ENCODE results near the gene RAD51B.

The RAD51B gene

DNA sequence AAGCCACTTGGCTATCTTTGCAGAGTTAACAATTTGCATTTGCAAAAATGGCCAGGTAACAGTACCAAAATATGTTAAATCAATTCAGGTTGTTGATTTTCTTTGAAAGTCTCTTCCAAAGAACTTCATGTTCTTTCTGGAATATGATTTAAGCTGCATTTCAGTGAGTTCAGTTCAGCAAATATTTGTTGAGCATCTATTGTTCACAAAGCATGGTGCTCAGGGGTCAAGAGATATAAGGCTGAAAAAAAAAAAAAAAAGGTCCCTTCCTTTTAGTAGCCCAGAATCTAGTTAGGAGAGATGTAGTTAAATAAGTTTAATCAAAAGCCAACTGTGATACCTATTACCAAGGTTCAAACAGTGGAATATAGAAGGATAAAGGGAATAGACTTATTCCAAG lies 656.2 kb downstream of the RAD51B start:
- Mint-ChIP-seq H3K27ac (no peak overlapping the region), H3K4me1 (ENCODE audit: low read depth) (peaks cover 6% of the 10 kb centered on the region), H3K36me3 (ENCODE audit: low read depth) (peaks cover 2% of the 10 kb centered on the region), H3K27me3 (ENCODE audit: low read depth) (no peaks in the 10 kb centered on the region), H3K9me3 (no peaks in the 10 kb centered on the region), H3K4me3 (no peak overlapping the region)

DNA sequence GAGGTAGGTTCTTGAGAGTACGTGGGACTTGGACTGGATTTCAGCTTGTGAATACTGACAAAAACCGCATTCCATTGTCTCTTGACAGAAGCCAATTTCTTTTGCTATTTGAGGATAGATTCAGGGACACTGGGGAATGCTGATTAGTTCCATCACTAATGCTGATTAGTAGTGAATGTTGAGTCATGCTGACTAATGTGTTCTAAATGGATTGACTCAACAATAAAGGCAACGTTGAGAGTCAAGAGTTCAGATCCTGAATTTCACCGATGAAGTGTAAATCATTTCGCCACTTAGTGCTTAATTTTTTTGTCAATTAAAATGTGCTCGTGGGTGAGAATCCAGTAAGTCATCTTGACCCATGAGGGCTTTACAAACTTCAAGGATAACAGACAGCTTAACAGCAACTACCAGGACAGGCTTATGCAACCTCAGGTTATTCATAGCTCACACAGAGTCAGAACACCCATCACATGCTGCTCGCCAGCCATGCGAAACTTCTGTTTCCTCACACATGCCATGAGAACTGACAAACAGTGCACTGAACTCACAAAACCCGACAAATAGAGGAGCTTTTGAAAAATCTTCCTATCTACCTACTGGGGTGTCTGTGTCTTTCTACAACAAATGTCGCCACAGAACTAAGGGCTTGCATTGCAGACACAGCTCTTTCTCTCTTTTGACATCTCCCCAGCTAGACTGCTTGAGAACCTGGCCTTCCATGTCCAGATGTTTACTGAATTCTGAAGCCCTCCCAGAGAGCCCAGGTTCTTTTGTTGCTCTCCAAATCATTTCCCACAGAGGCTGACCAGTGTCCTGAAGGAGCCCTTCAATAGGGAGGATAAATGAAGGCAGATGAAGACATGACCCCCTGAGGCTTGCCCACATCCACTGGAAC lies 656.9 kb downstream of the RAD51B start:
- H3K27me3 Mint-ChIP-seq (ENCODE audit: low read depth): no peaks in the 10 kb centered on the region
- peaks cover 10% of the 10 kb centered on the region for H3K4me1 Mint-ChIP-seq (ENCODE audit: low read depth)
- H3K36me3 Mint-ChIP-seq (ENCODE audit: low read depth): peaks cover 4% of the 10 kb centered on the region
- H3K4me3 Mint-ChIP-seq: no peak overlapping the region
- peaks cover 6% of the 10 kb centered on the region for H3K9me3 Mint-ChIP-seq
- H3K27ac Mint-ChIP-seq: no peak overlapping the region

DNA sequence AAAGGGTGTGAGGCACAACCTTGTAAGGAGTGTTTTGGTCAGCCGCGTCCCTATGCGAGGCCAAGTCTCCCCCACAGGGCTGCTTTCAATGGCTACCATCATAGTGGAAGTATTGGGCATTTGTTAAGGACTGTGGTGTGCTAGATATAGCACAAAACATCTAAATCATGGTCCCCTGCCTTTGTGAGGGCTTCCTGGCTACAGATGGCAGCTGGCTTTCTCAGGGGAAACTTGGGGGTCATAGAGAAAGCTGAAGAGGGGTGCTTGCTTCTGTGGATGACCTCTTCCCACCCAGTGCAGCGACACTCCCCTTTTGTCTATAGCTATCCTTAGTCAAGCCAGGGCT lies 657.5 kb downstream of the RAD51B start:
- Mint-ChIP-seq H3K27me3 (ENCODE audit: low read depth) (no peaks in the 10 kb centered on the region), H3K4me1 (ENCODE audit: low read depth) (peaks cover 12% of the 10 kb centered on the region), H3K27ac (no peak overlapping the region), H3K36me3 (ENCODE audit: low read depth) (peaks cover 4% of the 10 kb centered on the region), H3K4me3 (no peak overlapping the region), H3K9me3 (peaks cover 7% of the 10 kb centered on the region)

DNA sequence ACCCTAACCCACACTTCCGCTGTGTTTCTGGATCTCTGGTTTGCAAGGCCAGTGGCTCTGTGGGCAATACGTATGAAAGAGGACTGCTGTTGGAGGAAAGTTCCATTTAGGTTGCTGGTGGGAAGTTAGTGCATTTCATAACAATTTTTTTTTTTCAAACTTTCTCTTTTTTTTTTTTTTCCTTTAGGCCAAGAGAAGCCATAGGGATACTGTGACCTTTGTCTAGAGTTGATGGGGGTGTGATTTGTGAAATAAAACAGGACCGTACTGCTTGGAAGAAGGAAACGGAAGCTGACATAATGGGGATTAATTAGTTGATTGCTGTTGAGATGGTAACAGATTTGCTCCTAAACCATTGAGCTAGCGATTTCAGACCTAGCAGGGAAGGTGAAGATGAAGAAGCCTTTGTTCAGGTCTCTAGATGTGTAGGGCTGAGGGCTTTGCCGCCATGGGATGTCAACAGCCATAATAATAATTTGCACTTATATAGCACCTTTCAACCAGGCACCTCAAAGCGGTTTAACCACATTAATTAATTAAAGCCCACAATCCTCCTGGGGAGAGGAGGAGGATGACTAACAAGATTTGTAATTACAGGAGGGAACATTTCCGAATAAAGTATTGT lies 658.0 kb downstream of the RAD51B start:
- Mint-ChIP-seq H3K4me1 (ENCODE audit: low read depth) (peaks cover 14% of the 10 kb centered on the region), H3K36me3 (ENCODE audit: low read depth) (peaks cover 4% of the 10 kb centered on the region), H3K27me3 (ENCODE audit: low read depth) (no peaks in the 10 kb centered on the region), H3K9me3 (peaks cover 7% of the 10 kb centered on the region), H3K27ac (no peak overlapping the region), H3K4me3 (no peak overlapping the region)

DNA sequence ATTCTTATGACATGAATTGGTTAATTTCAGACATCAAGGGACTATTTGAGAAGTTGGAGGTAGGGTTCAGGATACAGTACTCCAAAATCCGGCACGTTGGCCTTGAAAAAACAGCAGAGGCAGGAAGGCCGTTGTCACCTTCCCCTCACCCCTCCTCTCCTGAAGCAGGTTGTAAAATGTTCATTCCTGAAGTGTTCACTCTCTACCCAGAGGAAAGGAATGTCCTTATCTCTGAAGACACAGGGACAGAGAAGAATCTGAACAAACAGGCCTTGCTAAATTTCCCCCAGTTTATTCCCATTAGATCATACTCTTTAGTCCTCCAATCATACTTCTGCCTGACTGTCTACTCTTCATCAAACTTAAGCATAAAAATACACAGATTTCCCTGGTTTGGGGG lies 659.7 kb downstream of the RAD51B start:
- peaks cover 22% of the 10 kb centered on the region for H3K4me1 Mint-ChIP-seq (ENCODE audit: low read depth)
- peaks cover 4% of the 10 kb centered on the region for H3K36me3 Mint-ChIP-seq (ENCODE audit: low read depth)
- H3K4me3 Mint-ChIP-seq: no peak overlapping the region
- peaks cover 7% of the 10 kb centered on the region for H3K9me3 Mint-ChIP-seq
- no peaks in the 10 kb centered on the region for H3K27me3 Mint-ChIP-seq (ENCODE audit: low read depth)
- no peak overlapping the region for H3K27ac Mint-ChIP-seq

DNA sequence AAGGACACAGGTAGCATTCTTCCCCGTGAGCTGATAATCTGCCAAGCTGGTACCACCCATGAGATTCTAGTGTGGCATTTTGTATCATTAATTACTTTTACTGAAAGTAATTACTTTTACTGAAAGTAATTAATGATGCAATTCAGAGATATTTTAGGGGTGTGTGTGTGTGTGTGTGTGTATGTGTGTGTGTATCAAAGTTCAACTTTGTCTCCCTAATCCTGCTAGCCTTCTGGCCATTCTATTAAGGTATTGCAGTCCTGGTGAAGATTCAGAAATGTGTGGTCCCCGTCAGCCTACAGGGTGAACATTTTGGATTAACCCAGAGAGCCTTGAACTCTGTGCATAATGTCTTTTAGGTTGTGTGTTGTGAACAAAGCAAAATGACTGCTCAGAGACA lies 662.4 kb downstream of the RAD51B start:
- H3K4me1 Mint-ChIP-seq (ENCODE audit: low read depth): peaks cover 29% of the 10 kb centered on the region
- peaks cover 4% of the 10 kb centered on the region for H3K36me3 Mint-ChIP-seq (ENCODE audit: low read depth)
- no peak overlapping the region for H3K4me3 Mint-ChIP-seq
- H3K9me3 Mint-ChIP-seq: peaks cover 7% of the 10 kb centered on the region
- H3K27me3 Mint-ChIP-seq (ENCODE audit: low read depth): no peaks in the 10 kb centered on the region
- H3K27ac Mint-ChIP-seq: no peak overlapping the region

DNA sequence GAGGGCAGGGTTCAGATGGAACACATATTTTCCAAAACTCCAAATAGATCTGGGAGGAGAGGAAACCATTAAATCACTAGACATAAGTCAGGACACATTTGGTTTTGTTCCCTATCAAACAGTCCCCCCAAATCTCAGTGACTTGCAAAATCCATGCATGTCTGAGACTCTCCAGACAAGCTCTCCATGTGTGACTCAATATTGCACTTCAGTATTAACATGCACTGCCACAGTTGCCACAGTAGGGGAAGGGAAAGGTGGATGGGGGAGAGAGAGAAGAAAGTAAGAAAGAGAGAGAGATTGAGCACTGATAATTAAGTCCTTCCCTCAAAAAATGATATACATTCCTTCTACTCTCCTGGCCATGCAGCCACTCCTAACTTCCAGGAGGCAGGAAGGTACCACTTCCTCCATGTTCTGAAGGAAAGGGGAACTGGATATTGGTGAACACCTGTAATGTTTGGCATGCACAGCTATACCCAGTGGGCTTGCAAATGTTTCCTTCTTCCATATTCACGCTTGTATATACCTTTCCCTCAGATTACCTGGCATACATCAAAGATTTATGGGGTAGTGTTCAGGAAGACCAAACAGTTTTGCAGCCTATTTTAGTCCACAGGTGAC lies 663.3 kb downstream of the RAD51B start:
- Mint-ChIP-seq H3K27me3 (ENCODE audit: low read depth) (no peaks in the 10 kb centered on the region), H3K27ac (no peak overlapping the region), H3K9me3 (peaks cover 7% of the 10 kb centered on the region), H3K4me1 (ENCODE audit: low read depth) (peaks cover 31% of the 10 kb centered on the region), H3K4me3 (no peak overlapping the region), H3K36me3 (ENCODE audit: low read depth) (peaks cover 7% of the 10 kb centered on the region)

- Mint-ChIP-seq H3K27me3 (ENCODE audit: low read depth) (no peaks in the 10 kb centered on the region), H3K4me3 (no peak overlapping the region), H3K36me3 (ENCODE audit: low read depth) (peaks cover 4% of the 10 kb centered on the region), H3K27ac (no peak overlapping the region), H3K9me3 (peaks cover 4% of the 10 kb centered on the region), H3K4me1 (ENCODE audit: low read depth) (peaks cover 33% of the 10 kb centered on the region)
Observed at GRCh38 chr14:68486033-68486732, 666.6 kb downstream of the RAD51B start.

DNA sequence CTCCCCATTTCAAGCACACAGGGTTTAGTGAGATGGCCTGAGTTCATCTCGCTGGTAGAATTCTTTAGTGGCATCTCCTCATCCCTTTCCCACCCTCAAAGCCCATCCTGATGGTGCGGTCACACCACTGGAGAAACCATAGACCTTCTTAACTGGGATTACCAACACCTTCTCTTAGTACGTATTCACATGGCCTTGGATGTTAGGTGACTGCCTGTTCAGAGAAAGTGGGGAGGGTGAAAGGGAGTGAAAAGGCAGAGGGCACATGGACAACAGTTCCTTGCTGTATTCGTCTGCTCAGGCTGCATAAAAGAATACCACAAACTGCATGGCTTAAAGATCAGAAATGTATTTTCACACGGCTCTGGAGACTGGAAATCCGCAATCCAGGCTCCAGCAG lies 667.2 kb downstream of the RAD51B start:
- peaks cover 2% of the 10 kb centered on the region for H3K36me3 Mint-ChIP-seq (ENCODE audit: low read depth)
- H3K27ac Mint-ChIP-seq: no peak overlapping the region
- H3K4me1 Mint-ChIP-seq (ENCODE audit: low read depth): peaks cover 28% of the 10 kb centered on the region
- H3K9me3 Mint-ChIP-seq: no peaks in the 10 kb centered on the region
- no peaks in the 10 kb centered on the region for H3K27me3 Mint-ChIP-seq (ENCODE audit: low read depth)
- H3K4me3 Mint-ChIP-seq: no peak overlapping the region

GRCh38 chr14:68487805-68488590 lies 668.4 kb downstream of the RAD51B start:
- no peak overlapping the region for H3K4me3 Mint-ChIP-seq
- H3K36me3 Mint-ChIP-seq (ENCODE audit: low read depth): peaks cover 2% of the 10 kb centered on the region
- no peaks in the 10 kb centered on the region for H3K27me3 Mint-ChIP-seq (ENCODE audit: low read depth)
- no peak overlapping the region for H3K27ac Mint-ChIP-seq
- H3K9me3 Mint-ChIP-seq: no peaks in the 10 kb centered on the region
- H3K4me1 Mint-ChIP-seq (ENCODE audit: low read depth): peaks cover 23% of the 10 kb centered on the region

DNA sequence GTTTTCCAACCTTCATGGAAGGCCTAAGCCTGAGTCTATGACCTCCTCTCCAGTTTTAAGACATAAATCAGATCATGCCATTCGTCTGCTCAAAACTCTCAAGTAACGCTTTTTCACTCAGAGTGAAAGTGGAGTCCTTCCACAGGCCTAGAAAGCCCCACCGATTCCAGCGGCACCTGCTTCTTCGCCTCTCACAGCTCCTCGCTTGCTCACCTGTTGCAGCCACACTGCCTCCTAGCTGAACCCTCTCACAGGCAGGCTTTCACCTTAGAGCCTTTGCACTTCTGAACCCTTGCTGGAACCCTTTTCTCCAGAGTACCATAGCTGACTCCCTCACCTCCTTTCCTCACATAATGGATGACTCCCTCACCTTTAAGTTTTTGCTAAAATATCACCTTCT lies 672.2 kb downstream of the RAD51B start:
- Mint-ChIP-seq H3K4me1 (ENCODE audit: low read depth) (peaks cover 5% of the 10 kb centered on the region), H3K27ac (no peak overlapping the region), H3K9me3 (no peaks in the 10 kb centered on the region), H3K27me3 (ENCODE audit: low read depth) (peaks cover 4% of the 10 kb centered on the region), H3K4me3 (no peak overlapping the region), H3K36me3 (ENCODE audit: low read depth) (peaks cover 4% of the 10 kb centered on the region)

DNA sequence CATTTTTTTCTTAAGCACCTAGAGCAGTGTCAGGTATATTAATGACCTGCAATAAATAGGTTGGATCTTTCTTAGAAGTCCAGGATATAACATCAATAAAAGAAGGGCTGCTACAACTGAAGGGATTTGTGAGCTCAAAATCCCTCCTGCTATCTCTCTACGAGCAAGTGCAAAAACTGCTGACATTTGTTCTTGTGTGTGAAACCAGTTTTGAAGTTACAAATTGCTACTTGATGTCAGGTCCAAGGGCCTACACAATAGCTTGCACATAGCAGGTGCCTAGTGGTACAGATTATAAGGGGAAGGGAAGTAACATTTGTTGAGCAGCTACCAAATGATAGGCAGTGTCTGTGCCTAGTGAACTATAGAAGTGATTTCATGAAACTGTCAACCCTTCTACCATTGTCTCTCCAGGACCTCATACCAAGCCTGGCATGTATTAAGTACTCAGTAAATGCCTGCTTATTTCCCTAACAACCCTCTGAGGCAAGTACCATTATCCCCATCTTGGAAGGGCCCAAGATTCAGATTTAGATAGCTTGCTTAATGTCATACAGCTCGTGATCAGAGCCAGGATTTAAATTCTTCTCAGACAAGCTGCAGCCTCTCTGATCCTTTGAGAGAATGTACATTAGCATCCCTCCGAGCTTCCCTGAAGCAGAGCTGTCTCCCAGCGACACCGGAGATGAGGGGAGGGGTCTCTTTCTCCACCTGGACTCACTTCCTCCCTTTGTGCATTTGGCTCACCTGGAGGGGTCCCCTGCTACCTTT lies 673.0 kb downstream of the RAD51B start:
- Mint-ChIP-seq H3K4me3 (no peak overlapping the region), H3K27me3 (ENCODE audit: low read depth) (peaks cover 4% of the 10 kb centered on the region), H3K36me3 (ENCODE audit: low read depth) (peaks cover 2% of the 10 kb centered on the region), H3K27ac (no peak overlapping the region), H3K9me3 (no peaks in the 10 kb centered on the region), H3K4me1 (ENCODE audit: low read depth) (peaks cover 5% of the 10 kb centered on the region)

- Mint-ChIP-seq H3K36me3 (ENCODE audit: low read depth) (peaks cover 2% of the 10 kb centered on the region), H3K27me3 (ENCODE audit: low read depth) (peaks cover 4% of the 10 kb centered on the region), H3K4me3 (no peak overlapping the region), H3K9me3 (no peaks in the 10 kb centered on the region), H3K27ac (no peak overlapping the region), H3K4me1 (ENCODE audit: low read depth) (peaks cover 2% of the 10 kb centered on the region)
Observed at GRCh38 chr14:68493152-68493911, 673.8 kb downstream of the RAD51B start.

Measured in T-helper 1 cell treated with Interleukin-12 subunit alpha and Interleukin-12 subunit beta and Interleukin-4 antibody, amounts not matched to agents 30 μg/mL and 1 μg/mL, for 36 hours (primary cell).